PFSK-1 (cell line): ENCODE data around the gene MYO5C.

ENCODE experiments used
- POLR2AphosphoS5 ChIP-seq: IDR thresholded peaks from 2 replicates; pipeline ENCODE4 v1.6.1; 2012; ENCODE audit warnings: low read depth, mild to moderate bottlenecking, control low read depth, low read length, moderate library complexity
- SIN3A ChIP-seq: IDR thresholded peaks from 2 replicates; pipeline ENCODE4 v1.6.1; 2012; ENCODE audit warnings: mild to moderate bottlenecking, low read length, moderate library complexity, borderline replicate concordance; ENCODE audit not compliant: insufficient read depth
- TAF1 ChIP-seq: IDR thresholded peaks from 2 replicates; pipeline ENCODE4 v1.6.1; 2012; ENCODE audit warnings: low read length, control low read depth, borderline replicate concordance; ENCODE audit not compliant: insufficient read depth
- TF ChIP-seq, protein P1 (sequence below), 2 experiments: IDR thresholded peaks; 2 replicates each; pipeline versions ENCODE4 v1.6.1 to v1.8.0; 2011 to 2012; ENCODE audit warnings: low read depth in 2 of 2, low read length in 2 of 2, control low read depth in 1 of 2, inconsistent platforms in 1 of 2, mild to moderate bottlenecking in 1 of 2, moderate library complexity in 1 of 2; ENCODE audit not compliant: insufficient read depth in 1 of 2

DNA sequence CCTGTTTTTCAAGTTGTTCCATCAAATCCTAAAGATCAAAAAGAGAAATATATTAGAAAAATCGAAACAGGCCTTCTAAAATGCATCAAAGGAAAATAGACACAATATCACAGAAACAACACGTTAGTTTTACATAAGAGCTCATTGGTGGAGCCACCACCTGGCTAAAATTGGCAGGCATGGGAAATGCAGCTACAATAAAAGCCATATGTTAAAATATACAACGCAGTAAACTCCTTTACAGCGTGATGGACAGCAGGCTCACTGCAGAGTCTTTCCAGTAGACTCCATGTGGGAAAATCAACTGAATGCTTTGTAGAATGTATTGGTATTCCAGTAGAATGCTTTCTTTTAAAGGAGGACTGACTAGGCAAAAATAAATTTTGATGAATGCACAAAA, 40.9 kb upstream of the MYO5C start:
- TF ChIP-seq POLR2AphosphoS5: no peak
- TF ChIP-seq TAF1: no peak
- TF ChIP-seq SIN3A: no peak
- TF ChIP-seq, protein P1, sequence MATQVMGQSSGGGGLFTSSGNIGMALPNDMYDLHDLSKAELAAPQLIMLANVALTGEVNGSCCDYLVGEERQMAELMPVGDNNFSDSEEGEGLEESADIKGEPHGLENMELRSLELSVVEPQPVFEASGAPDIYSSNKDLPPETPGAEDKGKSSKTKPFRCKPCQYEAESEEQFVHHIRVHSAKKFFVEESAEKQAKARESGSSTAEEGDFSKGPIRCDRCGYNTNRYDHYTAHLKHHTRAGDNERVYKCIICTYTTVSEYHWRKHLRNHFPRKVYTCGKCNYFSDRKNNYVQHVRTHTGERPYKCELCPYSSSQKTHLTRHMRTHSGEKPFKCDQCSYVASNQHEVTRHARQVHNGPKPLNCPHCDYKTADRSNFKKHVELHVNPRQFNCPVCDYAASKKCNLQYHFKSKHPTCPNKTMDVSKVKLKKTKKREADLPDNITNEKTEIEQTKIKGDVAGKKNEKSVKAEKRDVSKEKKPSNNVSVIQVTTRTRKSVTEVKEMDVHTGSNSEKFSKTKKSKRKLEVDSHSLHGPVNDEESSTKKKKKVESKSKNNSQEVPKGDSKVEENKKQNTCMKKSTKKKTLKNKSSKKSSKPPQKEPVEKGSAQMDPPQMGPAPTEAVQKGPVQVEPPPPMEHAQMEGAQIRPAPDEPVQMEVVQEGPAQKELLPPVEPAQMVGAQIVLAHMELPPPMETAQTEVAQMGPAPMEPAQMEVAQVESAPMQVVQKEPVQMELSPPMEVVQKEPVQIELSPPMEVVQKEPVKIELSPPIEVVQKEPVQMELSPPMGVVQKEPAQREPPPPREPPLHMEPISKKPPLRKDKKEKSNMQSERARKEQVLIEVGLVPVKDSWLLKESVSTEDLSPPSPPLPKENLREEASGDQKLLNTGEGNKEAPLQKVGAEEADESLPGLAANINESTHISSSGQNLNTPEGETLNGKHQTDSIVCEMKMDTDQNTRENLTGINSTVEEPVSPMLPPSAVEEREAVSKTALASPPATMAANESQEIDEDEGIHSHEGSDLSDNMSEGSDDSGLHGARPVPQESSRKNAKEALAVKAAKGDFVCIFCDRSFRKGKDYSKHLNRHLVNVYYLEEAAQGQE (IDR thresholded peaks at IDR 0.05; ENCODE audit: insufficient read depth in 1 of 2, low read depth in 2 of 2, low read length in 2 of 2): no peak
